DOHH2 (cell line): ENCODE measurements around the gene PARVB.

Experiments used
- EZH2phosphoT487 ChIP-seq: fragments of 200-600 bp; sonication (generic); IDR thresholded peaks from 2 replicates; pipeline ENCODE4 v1.6.1; 2017; ENCODE audit warnings: borderline replicate concordance, mild to moderate bottlenecking, antibody characterized with exemption, low read length, moderate library complexity, mixed read lengths
- TF ChIP-seq, protein P1 (sequence below): fragments of 200-600 bp; sonication (generic); IDR thresholded peaks from one replicate; pipeline ENCODE4 v1.5.1; 2014; ENCODE audit warnings: antibody characterized with exemption, mild to moderate bottlenecking, low read depth, low read length; ENCODE audit not compliant: poor library complexity, severe bottlenecking

DNA sequence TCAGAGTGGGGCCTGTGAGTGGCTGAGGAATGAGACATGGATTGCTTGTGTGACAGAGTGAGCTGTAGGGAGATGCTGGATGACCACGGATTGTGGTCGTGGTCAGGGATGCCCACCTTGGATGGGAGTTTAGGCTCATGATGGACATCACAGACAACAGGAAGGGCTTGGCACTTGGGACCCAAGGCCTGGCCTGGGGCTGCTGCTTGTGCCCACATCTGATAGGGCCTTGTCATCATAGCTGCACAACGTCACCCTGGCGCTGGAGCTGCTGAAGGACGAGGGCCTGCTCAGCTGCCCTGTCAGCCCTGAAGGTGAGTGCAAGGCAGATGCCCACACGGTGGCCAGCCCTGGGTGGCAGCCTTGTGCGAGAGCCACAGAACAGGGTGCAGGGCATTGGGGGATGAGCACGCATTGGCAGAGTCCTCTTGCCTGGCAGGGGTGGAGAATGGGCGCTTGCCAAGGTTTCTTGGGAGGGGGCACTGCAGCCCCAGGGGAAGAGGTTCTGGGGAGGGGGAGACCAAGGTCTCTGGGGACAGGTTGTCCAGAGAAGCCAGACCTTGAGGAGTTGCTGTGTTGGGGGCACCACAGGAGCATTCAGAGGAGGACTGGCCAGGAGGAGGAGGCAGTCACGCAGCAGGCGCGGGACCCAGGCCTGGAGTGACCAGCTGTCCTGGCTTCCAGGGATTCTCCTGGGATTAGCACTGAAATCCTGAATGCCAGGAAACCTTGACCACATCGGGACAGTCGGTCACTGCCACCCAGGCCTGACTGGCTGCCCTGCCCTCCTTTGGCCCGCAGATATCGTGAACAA is 181.6 kb downstream of the PARVB start:
- TF ChIP-seq, protein P1, sequence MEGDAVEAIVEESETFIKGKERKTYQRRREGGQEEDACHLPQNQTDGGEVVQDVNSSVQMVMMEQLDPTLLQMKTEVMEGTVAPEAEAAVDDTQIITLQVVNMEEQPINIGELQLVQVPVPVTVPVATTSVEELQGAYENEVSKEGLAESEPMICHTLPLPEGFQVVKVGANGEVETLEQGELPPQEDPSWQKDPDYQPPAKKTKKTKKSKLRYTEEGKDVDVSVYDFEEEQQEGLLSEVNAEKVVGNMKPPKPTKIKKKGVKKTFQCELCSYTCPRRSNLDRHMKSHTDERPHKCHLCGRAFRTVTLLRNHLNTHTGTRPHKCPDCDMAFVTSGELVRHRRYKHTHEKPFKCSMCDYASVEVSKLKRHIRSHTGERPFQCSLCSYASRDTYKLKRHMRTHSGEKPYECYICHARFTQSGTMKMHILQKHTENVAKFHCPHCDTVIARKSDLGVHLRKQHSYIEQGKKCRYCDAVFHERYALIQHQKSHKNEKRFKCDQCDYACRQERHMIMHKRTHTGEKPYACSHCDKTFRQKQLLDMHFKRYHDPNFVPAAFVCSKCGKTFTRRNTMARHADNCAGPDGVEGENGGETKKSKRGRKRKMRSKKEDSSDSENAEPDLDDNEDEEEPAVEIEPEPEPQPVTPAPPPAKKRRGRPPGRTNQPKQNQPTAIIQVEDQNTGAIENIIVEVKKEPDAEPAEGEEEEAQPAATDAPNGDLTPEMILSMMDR, result no peak
- TF ChIP-seq EZH2phosphoT487, result no peak
